A673 (cell line): ENCODE measurements around the gene AICDA. TPM values are rescaled to one million over a fixed set of nuclear protein-coding genes. Genes with fewer than 3 reads are reported as not detected.

Experiments
- BruUV-seq: library from RNA; stranded (reverse); fragments of 400-500 nt; replicated peaks from 2 replicates; lab custom pipeline; 2021; lab: Mats Ljungman, UMichigan
- CTCF ChIA-PET: fragments of 300-600 bp; sonication (Branson Sonifier 250); formaldehyde crosslinking; loops from one replicate; lab custom pipeline; 2022; ENCODE audit warnings: antibody characterized with exemption; lab: Charles Lee
- POLR2A ChIA-PET: fragments of 300-600 bp; sonication (Branson Sonifier 250); formaldehyde crosslinking; loops from one replicate; lab custom pipeline; 2022; ENCODE audit warnings: antibody characterized with exemption; ENCODE audit not compliant: low non-redundant PET; lab: Charles Lee
- DNase-seq: peaks from one replicate; pipeline ENCODE4 v3.0.0-alpha.2; 2015; ENCODE audit warnings: low spot score
- H3K27ac ChIP-seq: fragments of 200-600 bp; sonication (generic); 2 replicates; pipeline ENCODE4 v1.5.1; 2016; ENCODE audit warnings: mixed run types, low read depth, mild to moderate bottlenecking, mixed read lengths, antibody characterized with exemption, low read length; ENCODE audit not compliant: poor library complexity, severe bottlenecking
- H3K27me3 ChIP-seq: fragments of 200-600 bp; sonication (generic); replicated peaks from 2 replicates; pipeline ENCODE4 v1.6.1; 2017; ENCODE audit warnings: mixed run types, low read depth, mild to moderate bottlenecking, mixed read lengths, antibody characterized with exemption, low read length; ENCODE audit not compliant: insufficient read depth, poor library complexity
- H3K36me3 ChIP-seq: fragments of 200-600 bp; sonication (generic); 2 replicates; pipeline ENCODE4 v1.6.1; 2016; ENCODE audit warnings: mixed run types, mild to moderate bottlenecking, mixed read lengths, antibody characterized with exemption, low read length; ENCODE audit not compliant: insufficient read depth, poor library complexity, severe bottlenecking
- H3K4me1 ChIP-seq: fragments of 200-600 bp; sonication (generic); 2 replicates; pipeline ENCODE4 v1.6.1; 2017; ENCODE audit warnings: mixed run types, mild to moderate bottlenecking, mixed read lengths, antibody characterized with exemption, low read length; ENCODE audit not compliant: insufficient read depth, poor library complexity, severe bottlenecking
- H3K4me3 ChIP-seq: fragments of 200-600 bp; sonication (generic); 2 replicates; pipeline ENCODE4 v1.5.1; 2016; ENCODE audit warnings: low read depth, mixed run types, mild to moderate bottlenecking, mixed read lengths, low read length; ENCODE audit not compliant: poor library complexity, severe bottlenecking
- H3K9me3 ChIP-seq: fragments of 200-600 bp; sonication (generic); 2 replicates; pipeline ENCODE4 v1.6.1; 2016; ENCODE audit warnings: mixed run types, low read depth, mild to moderate bottlenecking, mixed read lengths, antibody characterized with exemption, low read length; ENCODE audit not compliant: poor library complexity, severe bottlenecking
- EZH2 ChIP-seq: fragments of 200-600 bp; sonication (generic); IDR thresholded peaks from 2 replicates; pipeline ENCODE4 v1.6.1; 2017; ENCODE audit warnings: borderline replicate concordance, low read depth, mild to moderate bottlenecking, mixed read lengths, antibody characterized with exemption, low read length; ENCODE audit not compliant: poor library complexity, severe bottlenecking
- intact Hi-C: fragments of 100-400 bp; cut with micrococcal nuclease; formaldehyde crosslinking; loops from one replicate; pipeline ENCODE4 v1.10.0; 2022; ENCODE audit not compliant: unreplicated experiment
- total RNA-seq: library from RNA; stranded (reverse); gene quantifications from 2 replicates; pipeline ENCODE4 v1.2.3, GENCODE V29; 2021
- TF ChIP-seq, protein P1 (sequence below): fragments of 300-800, 200-600 bp; sonication (generic); conservative IDR thresholded peaks from 2 replicates; pipeline ENCODE4 v1.5.1; 2017; ENCODE audit warnings: low read depth, mild to moderate bottlenecking, antibody characterized with exemption, low read length, moderate library complexity, mixed read lengths

The AICDA gene
- total RNA-seq, 1 experiment from 2014 or later: not detected

DNA sequence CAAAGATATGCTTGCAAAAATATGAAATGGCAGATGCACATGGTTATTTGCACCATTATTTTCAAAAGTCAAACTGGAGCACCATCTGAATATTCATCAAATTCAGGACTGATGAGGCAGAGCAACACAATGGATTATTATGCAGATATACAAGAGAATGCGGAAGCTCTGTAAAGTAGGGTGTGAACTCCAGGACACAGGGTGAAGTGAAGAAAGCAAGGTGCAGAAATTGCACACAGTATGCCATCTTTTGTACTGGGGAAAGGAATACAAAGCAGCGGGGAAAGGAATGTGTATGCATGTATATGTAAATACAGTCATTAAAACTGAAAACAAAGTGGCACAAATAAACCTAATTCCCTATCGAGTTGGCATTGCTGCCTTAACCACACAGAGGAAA is 49.3 kb downstream of the AICDA start:
- no peak for DNase-seq
- Histone ChIP-seq H3K9me3 (no peaks in the 10 kb centered on the region), H3K36me3 (no peaks in the 10 kb centered on the region), H3K4me3 (no peak overlapping the region), H3K4me1 (no peaks in the 10 kb centered on the region), H3K27ac (no peak overlapping the region), H3K27me3 (no peaks in the 10 kb centered on the region)
- ChIA-PET CTCF (no interaction called here), POLR2A (no interaction called here)
- TF ChIP-seq, protein P1, sequence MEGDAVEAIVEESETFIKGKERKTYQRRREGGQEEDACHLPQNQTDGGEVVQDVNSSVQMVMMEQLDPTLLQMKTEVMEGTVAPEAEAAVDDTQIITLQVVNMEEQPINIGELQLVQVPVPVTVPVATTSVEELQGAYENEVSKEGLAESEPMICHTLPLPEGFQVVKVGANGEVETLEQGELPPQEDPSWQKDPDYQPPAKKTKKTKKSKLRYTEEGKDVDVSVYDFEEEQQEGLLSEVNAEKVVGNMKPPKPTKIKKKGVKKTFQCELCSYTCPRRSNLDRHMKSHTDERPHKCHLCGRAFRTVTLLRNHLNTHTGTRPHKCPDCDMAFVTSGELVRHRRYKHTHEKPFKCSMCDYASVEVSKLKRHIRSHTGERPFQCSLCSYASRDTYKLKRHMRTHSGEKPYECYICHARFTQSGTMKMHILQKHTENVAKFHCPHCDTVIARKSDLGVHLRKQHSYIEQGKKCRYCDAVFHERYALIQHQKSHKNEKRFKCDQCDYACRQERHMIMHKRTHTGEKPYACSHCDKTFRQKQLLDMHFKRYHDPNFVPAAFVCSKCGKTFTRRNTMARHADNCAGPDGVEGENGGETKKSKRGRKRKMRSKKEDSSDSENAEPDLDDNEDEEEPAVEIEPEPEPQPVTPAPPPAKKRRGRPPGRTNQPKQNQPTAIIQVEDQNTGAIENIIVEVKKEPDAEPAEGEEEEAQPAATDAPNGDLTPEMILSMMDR: no peak
- no peak for TF ChIP-seq EZH2
- BruUV-seq: no TSS peak
- intact Hi-C loops: no loop called here

- BruUV-seq: no TSS peak
- ChIA-PET POLR2A (no interaction called here), CTCF (no interaction called here)
- intact Hi-C loops: no loop called here
- H3K4me1 ChIP-seq: no peaks in the 10 kb centered on the region
- H3K36me3 ChIP-seq: no peaks in the 10 kb centered on the region
- no peaks in the 10 kb centered on the region for H3K27me3 ChIP-seq
- TF ChIP-seq EZH2: no peak
- TF ChIP-seq, protein P1: peak; percentile 39; the same call in 1 of the 2 replicates
- H3K27ac ChIP-seq: no peak overlapping the region
- no peak for DNase-seq
- H3K9me3 ChIP-seq: no peaks in the 10 kb centered on the region
- H3K4me3 ChIP-seq: no peak overlapping the region
These were observed 50.3 kb downstream of the AICDA start for GRCh38 chr12:8562310-8562709.

DNA sequence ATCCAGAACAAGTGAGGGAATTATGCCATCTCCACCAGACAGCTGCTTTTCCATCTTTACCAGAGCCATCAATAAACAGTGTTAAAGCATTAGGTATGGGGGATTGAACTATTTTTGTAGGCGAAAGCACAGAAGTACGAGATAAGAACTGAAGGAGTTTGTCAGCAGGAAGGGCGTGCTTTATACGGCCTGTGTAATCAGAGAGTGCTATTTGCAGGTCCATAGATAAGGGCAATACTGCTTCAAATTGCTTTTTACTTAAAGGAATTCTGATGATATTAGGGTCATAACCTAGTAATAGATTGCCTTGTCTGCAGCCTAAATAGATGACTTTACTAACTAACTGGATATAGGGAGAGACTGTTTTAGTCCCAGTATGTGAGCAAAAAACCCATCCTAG is 51.6 kb downstream of the AICDA start:
- Histone ChIP-seq H3K4me3 (no peak overlapping the region), H3K27me3 (no peaks in the 10 kb centered on the region), H3K27ac (no peak overlapping the region), H3K36me3 (no peaks in the 10 kb centered on the region), H3K4me1 (no peaks in the 10 kb centered on the region), H3K9me3 (no peaks in the 10 kb centered on the region)
- DNase-seq: no peak
- no peak for TF ChIP-seq EZH2
- TF ChIP-seq, protein P1: no peak
- POLR2A ChIA-PET: no interaction called here
- no TSS peak for BruUV-seq
- CTCF ChIA-PET: no interaction called here
- intact Hi-C loops: no loop called here
